HUDEP-2 (cell line): ENCODE results near the gene DUSP9.

Experiments used
- DNase-seq, 76 experiments: peaks; one replicate each; lab custom pipeline; 2025; ENCODE audit not compliant: unreplicated experiment in 76 of 76; lab: John Stamatoyannopoulos, UW

The DUSP9 gene

DNA sequence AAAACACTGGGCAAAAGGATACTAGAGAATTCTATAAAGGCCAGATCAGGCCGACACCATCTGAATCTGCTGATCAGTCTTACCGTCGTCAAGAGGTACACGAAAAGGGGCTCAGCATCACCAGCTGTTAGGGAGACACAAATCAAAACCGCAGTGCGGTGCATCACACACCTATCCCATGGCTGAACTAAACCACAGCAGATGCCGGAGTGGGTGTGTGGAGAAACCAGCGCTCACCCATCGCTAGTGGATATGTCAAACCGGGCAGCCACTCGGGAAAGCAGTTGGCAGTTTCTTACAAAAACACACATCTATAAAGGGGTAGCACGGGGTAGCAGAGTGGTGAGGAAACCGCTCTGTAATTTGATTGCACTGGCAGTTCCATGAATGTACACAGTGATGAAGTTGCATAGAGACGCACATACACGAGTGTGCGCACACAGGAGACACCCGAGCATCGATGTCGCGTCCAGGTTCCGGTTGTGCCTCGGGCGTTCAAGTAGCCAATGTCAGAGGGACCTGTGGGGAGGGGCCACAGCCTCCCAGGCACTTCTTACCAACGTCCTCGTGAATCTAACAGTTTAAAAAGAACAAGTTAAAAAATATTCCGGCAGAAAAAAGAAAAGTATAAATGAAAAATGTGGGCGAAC is 24.9 kb upstream of the DUSP9 start:
- no peak for DNase-seq

DNA sequence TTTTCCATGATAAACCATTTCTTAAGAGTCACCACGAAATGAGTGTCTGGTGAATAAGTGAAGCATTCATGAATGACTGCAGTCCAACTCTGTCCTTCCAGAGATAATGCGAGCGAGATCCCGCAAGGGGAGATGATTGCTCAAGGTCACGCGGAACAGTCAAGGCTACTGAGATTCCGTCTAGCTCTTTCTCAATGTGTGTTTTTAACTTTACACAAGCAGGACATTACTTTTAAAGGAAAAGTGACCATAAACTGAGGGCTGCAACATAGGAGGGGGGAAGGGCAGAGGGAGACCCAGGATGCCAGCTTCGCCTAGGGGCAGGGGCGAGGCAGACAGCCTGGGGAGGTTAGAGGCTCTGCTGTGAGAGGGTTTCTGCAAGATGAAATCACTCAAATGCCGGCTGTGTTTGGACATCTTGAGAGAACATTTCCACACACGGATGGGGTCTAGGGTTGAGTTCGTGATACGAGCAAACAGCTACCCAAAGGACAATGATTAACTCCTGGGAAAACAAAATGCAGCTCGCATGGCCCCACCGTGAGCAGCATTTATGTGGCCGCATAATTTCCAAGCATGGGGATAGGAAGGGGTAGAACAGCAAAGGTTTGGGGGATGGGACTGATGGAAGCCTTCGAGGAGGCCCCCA is 24.2 kb upstream of the DUSP9 start:
- DNase-seq: no peak

DNA sequence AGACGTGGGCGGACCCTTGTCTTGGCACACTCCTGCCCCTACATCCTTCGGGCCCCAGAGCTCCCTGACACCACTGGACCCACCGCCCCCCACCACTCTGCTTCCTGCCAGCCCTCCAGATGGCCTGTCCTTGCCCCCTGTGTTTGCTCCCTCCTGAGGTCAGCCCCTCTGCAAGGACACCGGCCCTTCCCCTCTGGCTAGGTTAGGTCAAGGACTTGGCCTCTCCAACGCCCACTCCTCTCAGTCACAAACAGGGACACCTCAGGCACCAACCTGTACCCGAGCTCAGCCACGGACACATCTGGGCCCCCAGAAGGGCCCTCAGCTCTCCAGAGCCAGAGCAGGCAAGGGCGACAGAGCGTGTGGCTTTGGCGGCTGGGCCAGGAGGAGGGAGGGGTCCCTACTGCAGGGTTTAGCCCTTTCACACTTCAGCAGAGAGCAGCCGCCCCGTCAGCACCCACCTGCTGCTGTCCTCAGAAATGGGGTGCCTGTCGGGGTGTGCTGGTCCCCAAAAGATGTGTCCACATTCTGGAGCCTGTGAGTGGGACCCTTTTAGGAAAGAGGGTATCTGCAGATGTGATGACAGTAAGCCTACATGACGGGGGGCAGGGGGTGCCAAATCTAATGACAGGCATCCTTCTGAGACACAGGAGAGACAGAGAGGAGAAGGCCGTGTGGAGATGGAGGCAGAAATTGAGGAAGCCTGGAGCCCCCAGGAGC is 23.5 kb upstream of the DUSP9 start:
- DNase-seq: no peak

DNA sequence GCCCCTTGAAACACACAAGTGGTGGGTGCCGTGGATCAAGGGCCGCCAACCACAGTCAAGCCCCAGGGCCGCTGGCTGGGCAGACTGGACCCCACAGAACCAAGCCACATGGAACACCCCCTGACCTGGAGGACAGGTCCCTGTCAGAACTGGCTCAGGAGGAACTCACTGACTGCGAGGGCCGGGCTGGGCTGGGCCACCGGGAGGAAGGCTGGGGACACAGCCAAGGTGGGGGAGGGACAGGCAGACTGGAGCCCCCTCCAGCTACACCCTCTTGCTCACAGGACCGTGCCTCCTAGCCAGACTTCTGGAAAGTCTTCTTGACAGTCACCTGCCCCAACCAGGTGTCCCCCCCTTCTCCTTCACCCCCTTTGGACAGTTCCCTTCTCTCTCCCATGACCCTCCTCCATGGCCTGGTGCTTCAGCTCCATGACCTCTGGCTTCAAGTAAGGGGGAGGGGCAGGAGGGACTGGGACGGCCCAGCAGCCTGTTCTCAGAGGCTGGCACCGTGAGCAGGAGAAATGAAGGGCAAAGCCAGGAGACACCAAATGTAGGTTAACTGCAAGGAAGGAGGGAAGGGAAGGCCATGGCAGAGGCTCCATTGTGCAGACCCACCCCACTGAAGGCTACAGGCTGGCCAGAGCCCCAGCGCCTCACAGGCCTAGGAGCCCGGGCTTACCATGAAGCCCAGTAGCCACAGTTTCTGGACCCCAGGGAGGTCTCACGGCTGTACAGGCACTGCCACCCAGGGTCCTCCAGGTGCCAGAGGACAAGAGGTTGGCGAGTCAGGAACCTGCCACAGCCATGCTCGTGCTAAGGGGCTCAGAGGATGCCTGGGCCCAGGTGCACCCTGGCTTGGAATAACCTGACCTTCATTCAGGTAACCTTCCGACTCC is 22.6 kb upstream of the DUSP9 start:
- no peak for DNase-seq

DNA sequence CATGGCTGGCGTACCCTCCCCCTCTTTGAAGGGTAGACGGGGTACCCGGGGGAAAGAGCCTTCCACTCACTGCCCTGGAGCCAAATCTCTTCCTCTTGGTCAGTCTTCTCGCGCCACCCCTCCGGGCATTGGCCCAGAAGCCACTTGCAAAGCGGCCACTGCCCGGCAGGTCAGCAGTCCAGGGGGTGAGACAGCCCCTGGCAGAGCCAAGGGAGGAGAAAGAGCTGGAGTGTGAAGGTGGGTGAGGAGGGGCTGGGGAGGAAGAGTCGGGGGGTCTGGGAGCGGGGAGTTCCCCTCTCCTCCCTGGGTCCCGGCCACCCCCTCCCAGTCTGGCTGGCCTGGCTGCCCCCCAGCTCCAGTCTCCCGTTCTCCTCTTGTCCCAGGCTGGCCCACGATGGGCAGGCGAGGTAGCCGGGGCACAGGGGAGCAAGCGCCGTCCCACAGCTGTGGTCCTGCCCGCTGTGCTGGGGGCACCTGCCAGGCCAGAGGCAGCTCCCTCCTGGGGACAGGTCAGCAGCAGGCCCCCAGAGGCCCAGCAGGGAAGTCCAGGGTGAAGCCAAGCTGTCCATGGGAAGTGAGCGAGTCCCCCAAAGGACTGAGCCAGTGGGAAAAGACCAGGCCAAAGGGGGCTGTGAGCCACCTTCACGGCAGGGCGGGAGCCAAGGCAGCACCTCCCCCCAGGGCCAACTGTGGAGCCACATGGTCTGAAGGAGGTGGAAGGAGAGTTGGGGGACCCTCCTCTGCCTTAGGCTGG is 21.6 kb upstream of the DUSP9 start:
- DNase-seq: no peak

DNA sequence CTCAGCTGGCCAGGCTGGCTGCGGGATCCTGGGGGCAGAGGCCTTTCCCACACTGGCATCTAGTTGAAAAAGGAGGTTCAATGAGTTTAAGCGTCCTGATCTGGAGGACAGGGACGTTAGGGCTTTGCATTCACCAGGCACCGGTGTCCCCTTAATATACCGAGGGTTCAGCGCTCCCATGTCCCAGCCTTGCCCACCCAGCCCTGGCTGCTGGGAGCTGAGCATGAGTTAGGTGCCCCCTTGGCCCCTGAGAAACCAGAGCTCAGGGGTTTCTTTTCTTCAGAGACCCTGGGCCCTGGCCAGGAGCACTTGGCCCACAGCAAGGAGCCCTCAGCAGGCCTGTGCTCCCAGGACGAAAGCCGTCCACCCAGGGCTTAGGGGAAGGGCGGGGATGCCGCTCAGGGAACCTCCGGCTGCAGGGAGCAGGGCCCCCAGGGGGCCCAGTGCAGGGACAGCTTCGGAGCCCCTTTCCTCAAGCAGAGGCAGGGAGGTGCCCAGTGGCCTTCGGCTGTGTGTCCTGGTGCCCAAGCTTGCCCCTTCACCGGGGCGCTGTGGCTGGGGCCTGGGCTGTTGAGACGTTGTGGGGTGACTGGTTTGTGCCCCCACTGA is 20.9 kb upstream of the DUSP9 start:
- no peak for DNase-seq

DNA sequence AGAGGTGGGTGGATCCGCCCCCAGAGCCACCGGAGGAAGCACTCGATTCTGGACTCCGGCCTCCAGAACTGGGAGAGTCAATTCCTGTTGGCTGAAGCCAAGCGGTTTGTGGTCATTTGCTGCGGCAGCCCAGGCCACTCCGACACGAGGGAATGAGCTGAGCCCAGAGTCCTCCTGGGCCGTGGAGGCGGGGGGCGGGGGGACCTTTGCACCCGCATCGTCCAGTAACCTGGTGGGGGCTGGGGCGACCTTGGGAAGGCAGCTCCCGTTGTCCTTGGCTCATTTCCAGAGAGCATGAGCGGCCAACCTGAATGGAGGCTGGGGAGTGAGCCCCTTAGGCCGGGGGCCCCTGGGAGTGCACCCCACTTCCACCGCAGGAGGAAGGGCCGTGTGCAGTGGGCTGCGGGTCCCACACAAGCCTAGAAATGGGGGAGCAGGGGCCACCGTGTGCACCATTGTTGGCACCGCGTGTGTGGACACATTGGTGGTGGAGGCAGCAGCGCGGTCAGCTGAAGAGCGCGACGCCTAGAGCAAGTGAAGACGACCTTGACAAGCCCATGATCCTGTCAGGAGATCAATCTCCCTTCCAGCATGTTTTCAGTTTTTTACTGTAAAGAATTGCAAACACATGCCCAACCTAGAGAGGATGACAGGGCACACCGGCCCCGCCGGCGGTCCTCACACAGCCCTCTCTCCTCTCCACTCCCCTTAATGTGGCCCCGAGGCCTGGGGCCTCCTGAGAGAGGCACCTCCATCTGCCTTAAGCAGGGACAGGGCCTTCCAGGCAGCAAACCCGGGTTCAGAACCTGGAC is 19.9 kb upstream of the DUSP9 start:
- no peak for DNase-seq

DNA sequence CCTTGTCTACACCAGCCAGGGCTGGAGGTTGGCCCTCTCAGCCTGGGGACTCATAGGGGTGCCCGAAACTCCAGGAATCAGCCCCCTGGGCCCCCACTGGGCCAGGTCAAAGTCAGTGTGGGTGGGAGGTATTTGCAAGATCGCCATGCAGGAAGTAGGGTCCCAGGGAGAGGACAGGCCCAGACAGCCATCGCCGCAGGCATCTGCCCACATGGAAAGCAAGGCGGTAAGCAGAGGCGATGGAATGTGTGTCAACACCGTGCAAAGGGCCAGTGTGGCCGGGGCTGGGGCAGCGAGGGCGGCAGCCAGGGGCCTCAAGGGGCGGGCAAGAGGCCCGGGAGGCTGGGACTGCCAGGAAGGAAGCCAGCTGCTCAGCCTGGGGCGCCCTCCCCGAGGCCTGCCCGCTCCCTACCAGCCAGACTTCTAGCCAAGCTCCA is 19.3 kb upstream of the DUSP9 start:
- no peak for DNase-seq

DNA sequence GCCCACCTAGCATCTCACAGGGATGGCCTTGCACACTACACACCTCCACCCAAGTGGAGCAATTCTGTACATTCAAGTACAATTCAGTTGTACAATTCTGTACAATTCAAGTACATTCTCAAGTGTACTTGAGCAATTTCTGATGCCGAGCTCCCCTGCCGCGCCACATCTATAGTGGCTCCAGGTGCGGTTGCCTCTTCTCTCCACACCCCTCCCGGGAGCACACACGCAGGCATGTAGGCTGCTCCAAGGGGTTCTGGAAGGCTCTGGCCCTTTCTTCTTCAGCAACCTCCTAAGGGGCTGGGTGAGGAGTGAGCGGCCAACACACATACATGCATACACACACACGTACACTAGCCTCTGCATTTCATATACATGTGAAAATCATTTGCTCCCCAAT is 18.9 kb upstream of the DUSP9 start:
- no peak for DNase-seq

DNA sequence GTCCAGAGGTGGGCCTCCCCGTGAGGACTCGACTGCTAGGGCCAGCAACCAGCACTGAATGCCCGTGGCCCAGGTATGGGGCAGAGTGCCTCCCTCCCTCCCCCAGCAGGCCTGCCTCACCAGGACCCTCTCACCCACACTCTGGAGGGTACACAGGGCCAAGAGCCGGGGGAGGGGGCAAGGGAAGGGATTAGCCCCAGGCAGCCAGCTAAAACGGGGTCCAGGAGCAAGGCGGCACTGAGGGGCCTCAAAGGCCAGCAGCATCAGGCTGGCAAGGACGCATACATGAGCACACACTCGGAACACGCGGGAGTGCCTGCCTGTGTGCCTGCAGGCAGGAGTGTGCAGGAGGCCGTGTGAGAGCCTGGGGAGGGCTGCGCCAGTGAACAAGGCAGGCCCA is 18.3 kb upstream of the DUSP9 start:
- DNase-seq: no peak

DNA sequence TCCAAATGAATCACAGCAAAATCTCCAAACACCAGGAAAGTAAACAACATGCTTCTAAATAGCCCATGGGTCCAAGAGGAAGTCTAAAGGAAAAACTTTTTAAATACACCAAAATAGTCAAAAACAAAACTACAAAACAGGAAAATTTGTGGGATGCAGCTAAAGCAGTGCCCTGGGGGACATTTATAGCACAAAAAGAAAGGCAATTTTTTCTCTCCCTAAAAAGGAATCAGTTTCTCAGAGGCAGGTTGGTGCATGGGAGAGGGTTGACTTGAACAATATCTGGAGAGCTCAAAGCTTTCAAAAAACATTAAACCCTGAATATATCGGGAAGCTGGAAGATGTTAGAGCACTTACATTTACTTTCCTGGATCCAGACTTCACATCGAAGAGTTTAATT is 15.7 kb upstream of the DUSP9 start:
- no peak for DNase-seq

DNA sequence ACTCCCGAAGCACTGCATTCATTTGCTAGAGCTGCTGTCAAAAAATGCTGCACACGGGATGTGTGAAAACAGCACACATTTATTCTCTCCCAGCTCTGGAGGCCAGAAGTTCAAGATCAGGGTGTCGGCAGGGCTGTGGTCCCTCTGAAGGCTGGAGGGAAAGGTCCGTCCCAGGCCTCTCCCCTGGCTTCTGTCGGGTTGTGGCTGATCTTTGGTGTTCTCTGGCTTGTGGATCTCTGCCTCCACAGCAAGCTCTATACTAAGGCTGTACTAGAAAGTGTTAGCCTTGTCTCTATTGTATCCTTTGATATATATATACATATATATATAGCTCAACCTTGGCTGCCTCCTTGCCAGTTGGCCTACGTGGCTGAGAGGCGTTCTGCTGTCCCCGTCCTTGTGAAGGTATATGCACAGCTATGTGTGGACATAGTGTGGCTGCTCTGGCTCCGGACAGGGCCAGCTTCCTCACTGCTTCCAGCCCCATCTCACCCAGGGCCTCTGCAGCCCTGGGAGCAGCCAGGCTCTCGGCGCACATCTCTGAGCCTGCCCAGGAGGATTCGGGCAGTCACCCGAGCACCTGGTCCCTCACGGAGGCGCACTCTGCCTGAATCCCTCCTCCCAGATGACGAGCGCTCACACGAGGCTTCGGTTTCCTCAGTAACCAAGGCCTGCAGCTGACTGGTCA is 15.0 kb upstream of the DUSP9 start:
- no peak for DNase-seq

DNA sequence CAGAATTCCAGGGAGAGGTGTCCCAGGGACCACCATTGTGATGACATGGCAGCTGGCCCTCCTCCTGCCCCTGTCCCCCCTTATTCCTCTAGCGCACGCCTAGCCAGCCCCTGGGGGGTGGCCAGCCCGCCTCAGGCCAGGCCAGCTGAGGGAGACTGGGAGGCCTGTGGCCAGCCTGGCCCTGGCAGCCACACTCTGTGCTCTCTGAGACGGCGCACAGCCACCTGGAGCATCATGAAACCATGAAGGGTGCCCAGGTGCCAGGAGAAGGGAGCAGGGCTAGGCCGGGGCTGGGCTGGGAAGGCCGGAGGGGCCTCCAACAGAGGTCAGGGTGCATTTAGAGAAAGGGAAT is 14.4 kb upstream of the DUSP9 start:
- no peak for DNase-seq

DNA sequence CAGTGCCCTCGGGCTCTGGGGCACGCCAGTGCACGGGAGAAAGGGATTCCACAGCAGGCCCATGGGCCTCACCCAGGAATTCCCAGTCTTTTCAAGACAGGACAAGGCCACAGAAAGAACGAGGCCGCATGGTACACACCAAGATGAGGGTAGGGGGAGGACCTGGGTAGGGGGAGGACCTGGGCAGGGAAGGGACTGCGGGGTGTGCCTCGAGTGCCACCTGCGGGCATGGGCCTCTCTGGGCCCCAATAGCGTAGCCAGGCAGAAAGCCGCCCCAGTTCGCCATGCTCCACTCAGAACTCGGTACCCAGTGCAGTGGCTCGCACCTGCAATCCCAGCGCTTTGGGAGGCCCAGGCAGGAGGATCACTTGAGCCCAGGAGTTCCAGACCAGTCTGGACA is 14.0 kb upstream of the DUSP9 start:
- DNase-seq: no peak

DNA sequence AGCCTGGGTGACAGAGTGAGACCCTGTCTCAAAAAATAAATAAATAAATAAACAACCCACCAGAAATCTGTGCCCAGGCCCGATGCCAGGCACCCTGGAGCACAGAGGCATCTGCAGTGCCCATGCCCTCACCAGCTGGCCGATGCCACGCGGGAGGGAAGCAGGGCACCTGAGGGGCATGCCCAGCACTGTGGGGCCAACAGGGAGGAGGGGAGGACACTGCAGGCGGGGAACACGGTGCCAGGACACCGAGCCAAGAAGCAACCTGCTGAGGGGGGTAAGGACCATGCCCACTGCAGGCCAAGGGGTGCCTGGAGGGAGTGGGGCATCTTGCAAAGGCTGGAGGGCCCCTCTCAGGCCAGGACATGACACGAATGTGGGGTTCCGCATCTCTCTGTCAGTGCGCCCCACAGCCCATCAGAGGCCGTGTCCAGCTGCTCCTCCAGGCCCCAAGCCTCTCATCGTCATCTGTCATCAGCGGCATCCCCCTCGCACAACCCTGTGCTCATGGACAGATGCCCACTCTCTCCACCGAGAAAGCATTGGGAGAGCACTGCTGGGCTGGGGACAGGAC is 13.3 kb upstream of the DUSP9 start:
- DNase-seq: no peak

DNA sequence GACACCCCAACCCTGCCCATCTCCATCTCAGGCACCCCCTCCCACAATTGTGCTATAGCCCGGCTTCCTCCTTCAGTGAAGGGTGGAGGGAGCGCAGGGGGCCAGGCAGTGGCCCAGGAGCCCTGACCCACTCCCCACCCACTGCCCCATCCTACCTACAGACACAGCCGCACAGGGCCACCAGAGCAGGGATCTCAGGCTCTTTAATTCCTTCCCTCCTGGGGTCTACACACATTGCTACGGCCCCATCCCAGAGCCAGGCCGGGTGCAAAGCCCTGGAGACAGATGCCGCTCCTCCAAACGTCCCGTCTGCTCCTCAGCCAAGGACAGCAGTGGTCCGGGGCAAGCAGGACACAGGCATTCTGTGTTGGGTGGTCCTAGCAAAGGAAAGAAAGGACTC is 12.8 kb upstream of the DUSP9 start:
- DNase-seq: no peak

DNA sequence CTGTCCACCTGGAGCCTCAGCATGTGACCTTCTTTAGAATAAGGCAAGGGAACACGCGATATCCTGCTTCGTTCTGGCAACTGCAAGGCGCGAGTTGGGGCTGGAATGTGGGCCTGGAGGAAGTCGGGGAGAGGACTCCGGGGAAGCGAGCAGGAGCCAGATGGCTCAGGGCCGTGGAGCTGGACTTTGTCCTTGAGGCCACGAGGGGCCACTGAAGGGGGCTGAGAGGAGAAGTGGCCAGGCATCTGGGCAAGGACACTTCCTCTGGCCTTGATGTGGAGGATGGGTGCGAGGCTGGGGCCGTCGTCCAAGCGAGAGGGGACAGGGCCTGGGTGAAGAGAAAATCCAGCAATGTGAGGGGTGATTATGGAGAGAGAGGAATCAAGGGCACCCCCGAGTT is 12.2 kb upstream of the DUSP9 start:
- DNase-seq: no peak

DNA sequence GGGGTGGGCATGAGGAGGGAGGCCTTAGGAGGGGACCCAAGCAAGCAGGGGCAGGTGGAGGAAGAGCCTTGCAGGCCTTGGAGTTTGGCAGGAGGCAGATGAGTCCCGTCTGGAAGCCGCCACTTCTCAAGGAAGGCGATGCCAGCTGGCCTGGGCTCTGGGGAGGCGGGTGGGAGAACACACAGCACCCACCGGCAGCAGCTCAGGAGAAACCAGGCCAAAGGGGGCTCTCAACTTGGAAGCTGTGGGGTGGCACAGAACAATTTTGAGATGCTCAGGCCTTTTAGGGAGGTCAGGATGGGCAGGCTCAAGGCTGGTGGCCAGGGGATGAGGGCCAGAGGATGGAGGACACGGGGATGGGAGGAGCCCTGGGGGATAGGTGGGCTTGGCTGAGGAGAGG is 11.6 kb upstream of the DUSP9 start:
- no peak for DNase-seq
